ENCODE results near the gene RHBDL1. TPM values are rescaled to one million over a fixed set of nuclear protein-coding genes. Genes with fewer than 3 reads are reported as not detected.

The RHBDL1 gene
- total and polyA plus RNA-seq, 9 of the 15 experiments (the other 6 are each of a cell fraction or from before 2014, with no cell fraction given) = 0.03 to 5.6 (median 1.3) TPM; not detected in 1

DNA sequence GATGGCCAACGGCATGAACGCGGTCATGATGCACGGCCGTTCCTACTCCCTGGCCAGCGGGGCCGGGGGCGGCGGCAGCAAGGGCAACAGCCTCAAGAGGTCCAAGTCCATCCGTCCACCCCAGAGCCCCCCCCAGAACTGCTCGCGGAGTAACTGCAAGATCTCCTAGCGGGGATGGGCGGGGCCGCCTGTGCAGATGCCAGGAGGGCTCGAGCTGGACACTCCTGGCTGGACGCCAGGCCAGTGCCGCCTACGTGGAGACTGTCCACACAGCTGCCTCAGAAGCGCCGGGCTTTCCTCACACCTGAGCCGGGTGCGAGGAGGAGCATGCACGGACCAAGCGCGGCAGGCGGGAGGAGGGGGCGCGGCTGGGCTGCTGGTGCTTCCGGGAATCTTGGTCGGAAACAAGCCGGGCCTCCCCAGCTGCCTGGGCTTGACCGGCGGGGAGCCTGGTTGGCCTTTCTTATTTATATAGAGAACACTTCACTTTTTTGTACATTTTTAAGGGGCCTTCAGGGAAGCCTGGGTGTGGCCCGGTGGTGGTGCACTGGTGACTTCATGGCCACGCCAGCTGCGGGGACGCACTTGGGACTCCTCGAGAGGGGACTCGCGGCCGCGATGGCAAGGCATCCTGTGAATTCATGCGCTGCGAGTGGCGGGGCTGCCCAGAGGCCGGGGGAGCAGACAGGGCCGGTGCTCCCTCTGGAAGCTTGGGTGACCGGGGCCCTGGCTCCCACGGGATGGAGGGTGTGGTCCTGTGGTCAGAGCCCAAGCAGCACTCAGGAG lies 47.8 kb upstream of the RHBDL1 start:
- Histone ChIP-seq H3K9me3 (replicated peaks; ENCODE audit: control insufficient read depth, insufficient read depth, low read depth, low read length) (no peaks in the 10 kb centered on the region), H3K27ac (ENCODE audit: extremely low read depth, low read depth, low read length) (peak overlapping the region; percentile 8; the same call in 1 of the 3 replicates), H3K9me1 (ENCODE audit: control insufficient read depth, insufficient read depth, low read length) (no peaks in the 10 kb centered on the region), H3K4me3 (no peak overlapping the region), H4K20me1 (replicated peaks; ENCODE audit: control insufficient read depth, insufficient read depth, low read length) (no peaks in the 10 kb centered on the region), H3K36me3 (ENCODE audit: control insufficient read depth, insufficient read depth, low read length) (peaks cover 24% of the 10 kb centered on the region; the same call in 2 of the 3 replicates), H3K4me1 (replicated peaks in 1 of 2; ENCODE audit: control insufficient read depth in 2 of 2, insufficient read depth in 2 of 2, low read length in 2 of 2) (peaks cover 34 to 92% of the 10 kb centered on the region in 2 experiments), H2AFZ (ENCODE audit: low read depth, low read length) (no peak overlapping the region), H3K9ac (ENCODE audit: insufficient read depth in 1 of 2, low read depth in 2 of 2, low read length in 2 of 2) (peak overlapping the region in 1 of 2 experiments; percentile 68; a peak in 2 of 4 replicates), H3K4me2 (ENCODE audit: insufficient read depth, low read length) (no peak overlapping the region), H3K27me3 (ENCODE audit: control insufficient read depth in 2 of 2, insufficient read depth in 2 of 2, low read length in 2 of 2) (no peaks in the 10 kb centered on the region), H3K79me2 (ENCODE audit: control insufficient read depth, insufficient read depth, low read length) (0 out of 3 replicates have a peak, but pooled peaks cover 12% of the 10 kb centered on the region)
- DNase-seq (ENCODE audit: extremely low read depth in 1 of 4, low spot score in 3 of 4) = peak in 3 of 4 experiments; percentile 30 to 63 (median 57)
- WGBS (ENCODE audit: insufficient coverage, low coverage, missing lambda C conversion rate) = 79% methylated on average over 27 of the region's 50 CpGs
- in situ Hi-C loops (cut with MboI) = no loop called here
- BruUV-seq (replicated peaks) = no TSS peak
- ChIA-PET POLR2A (interaction anchor here (0.5 to 0.8 kb wide), 8 partner anchors 9 to 404 kb away, joined by 3 read pairs; partner anchors contain the start of gene METTL26), CTCF (ENCODE audit: low intra/inter-chr PET ratio) (no interaction called here)
- intact Hi-C loops (cut with micrococcal nuclease) = no loop called here
- no peak for ATAC-seq
- FAIRE-seq = no peak
- peak; percentile 26; the same call in 1 of the 2 replicates for TF ChIP-seq KLF1 (tag; IDR thresholded peaks at IDR 0.05)
- TF ChIP-seq ZNF263 (CRISPR knock-in tag; IDR thresholded peaks at IDR 0.05; ENCODE audit: borderline replicate concordance) = 0 out of 2 replicates have a peak, but pooled peaks have one; percentile 19
- TF ChIP-seq RAD21 (CRISPR knock-in tag; conservative IDR thresholded peaks at IDR 0.05 in 1 of 2, IDR thresholded peaks at IDR 0.05 in 1 of 2) = no peak
- TF ChIP-seq FIP1L1 (IDR thresholded peaks at IDR 0.05; ENCODE audit: low read depth, low read length, poor library complexity, severe bottlenecking) = peak; percentile 34
- no peak for TF ChIP-seq SMAD2 (IDR thresholded peaks at IDR 0.05; ENCODE audit: low read depth, low read length)
- TF ChIP-seq, protein P1, sequence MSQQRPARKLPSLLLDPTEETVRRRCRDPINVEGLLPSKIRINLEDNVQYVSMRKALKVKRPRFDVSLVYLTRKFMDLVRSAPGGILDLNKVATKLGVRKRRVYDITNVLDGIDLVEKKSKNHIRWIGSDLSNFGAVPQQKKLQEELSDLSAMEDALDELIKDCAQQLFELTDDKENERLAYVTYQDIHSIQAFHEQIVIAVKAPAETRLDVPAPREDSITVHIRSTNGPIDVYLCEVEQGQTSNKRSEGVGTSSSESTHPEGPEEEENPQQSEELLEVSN (IDR thresholded peaks at IDR 0.05; ENCODE audit: borderline replicate concordance in 1 of 2, extremely low read depth in 1 of 2, insufficient read depth in 1 of 2, insufficient read length in 1 of 2, low read depth in 1 of 2, low read length in 1 of 2, poor library complexity in 1 of 2, severe bottlenecking in 1 of 2) = peak in 1 of 2 experiments; percentile 53
- peak; percentile 50; the same call in 1 of the 2 replicates for TF ChIP-seq POLR2G (IDR thresholded peaks at IDR 0.05; ENCODE audit: low read depth, low read length)
- TF ChIP-seq THRAP3 (IDR thresholded peaks at IDR 0.05; ENCODE audit: borderline replicate concordance) = peak; percentile 90; the same call in 1 of the 2 replicates
- TF ChIP-seq, protein P2, sequence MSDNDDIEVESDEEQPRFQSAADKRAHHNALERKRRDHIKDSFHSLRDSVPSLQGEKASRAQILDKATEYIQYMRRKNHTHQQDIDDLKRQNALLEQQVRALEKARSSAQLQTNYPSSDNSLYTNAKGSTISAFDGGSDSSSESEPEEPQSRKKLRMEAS (CRISPR knock-in tag; IDR thresholded peaks at IDR 0.05) = peak; percentile 53
- TF ChIP-seq, protein P3, sequence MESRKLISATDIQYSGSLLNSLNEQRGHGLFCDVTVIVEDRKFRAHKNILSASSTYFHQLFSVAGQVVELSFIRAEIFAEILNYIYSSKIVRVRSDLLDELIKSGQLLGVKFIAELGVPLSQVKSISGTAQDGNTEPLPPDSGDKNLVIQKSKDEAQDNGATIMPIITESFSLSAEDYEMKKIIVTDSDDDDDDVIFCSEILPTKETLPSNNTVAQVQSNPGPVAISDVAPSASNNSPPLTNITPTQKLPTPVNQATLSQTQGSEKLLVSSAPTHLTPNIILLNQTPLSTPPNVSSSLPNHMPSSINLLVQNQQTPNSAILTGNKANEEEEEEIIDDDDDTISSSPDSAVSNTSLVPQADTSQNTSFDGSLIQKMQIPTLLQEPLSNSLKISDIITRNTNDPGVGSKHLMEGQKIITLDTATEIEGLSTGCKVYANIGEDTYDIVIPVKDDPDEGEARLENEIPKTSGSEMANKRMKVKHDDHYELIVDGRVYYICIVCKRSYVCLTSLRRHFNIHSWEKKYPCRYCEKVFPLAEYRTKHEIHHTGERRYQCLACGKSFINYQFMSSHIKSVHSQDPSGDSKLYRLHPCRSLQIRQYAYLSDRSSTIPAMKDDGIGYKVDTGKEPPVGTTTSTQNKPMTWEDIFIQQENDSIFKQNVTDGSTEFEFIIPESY (CRISPR knock-in tag; IDR thresholded peaks at IDR 0.05) = peak; percentile 99
- TF ChIP-seq, protein P4, sequence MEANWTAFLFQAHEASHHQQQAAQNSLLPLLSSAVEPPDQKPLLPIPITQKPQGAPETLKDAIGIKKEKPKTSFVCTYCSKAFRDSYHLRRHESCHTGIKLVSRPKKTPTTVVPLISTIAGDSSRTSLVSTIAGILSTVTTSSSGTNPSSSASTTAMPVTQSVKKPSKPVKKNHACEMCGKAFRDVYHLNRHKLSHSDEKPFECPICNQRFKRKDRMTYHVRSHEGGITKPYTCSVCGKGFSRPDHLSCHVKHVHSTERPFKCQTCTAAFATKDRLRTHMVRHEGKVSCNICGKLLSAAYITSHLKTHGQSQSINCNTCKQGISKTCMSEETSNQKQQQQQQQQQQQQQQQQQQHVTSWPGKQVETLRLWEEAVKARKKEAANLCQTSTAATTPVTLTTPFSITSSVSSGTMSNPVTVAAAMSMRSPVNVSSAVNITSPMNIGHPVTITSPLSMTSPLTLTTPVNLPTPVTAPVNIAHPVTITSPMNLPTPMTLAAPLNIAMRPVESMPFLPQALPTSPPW (CRISPR knock-in tag; IDR thresholded peaks at IDR 0.05) = peak; percentile 49
- no peak for TF ChIP-seq ZNF75A (CRISPR knock-in tag; IDR thresholded peaks at IDR 0.05)
- peak; percentile 37 for TF ChIP-seq PCBP1 (IDR thresholded peaks at IDR 0.05; ENCODE audit: low read depth, low read length, poor library complexity, severe bottlenecking)
- TF ChIP-seq NFIC (IDR thresholded peaks at IDR 0.05) = peak; percentile 88

All from K562 (cell line).